ENCODE data around the gene TJAP1. TPM values are rescaled to one million over a fixed set of nuclear protein-coding genes. Genes with fewer than 3 reads are reported as not detected.

TJAP1 gene
- total and polyA plus RNA-seq, 2 of the 8 experiments (the other 6 are each of a cell fraction or from before 2014, with no cell fraction given): 30.7 to 40.4 TPM

DNA sequence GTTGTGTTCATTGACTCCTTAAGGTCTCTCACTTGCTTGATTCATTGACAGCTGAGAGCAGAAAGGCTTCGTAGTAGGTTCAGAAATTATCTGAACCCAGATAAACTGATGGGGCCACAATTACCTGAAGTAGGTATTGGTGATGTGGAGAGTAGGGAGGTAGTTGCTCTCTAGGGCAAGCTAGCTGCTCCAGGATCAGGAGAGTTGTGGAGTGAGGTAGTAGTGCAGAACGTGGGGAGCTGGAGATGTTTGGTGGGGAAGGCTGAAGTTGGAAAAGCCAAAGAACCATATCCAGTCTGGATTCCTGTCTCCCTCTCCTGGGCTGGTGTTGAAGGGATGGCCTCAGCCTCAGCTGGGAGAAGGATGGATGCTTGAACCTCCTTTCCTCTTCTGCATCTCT is 15.9 kb downstream of the TJAP1 start:
- Histone ChIP-seq H3K27me3 (replicated peaks in 1 of 4; ENCODE audit: control insufficient read depth in 3 of 4, extremely low read depth in 1 of 4, insufficient read depth in 3 of 4, low read length in 3 of 4) (no peaks in the 10 kb centered on the region), H3K4me2 (ENCODE audit: insufficient read depth in 1 of 2, low read depth in 2 of 2, low read length in 2 of 2) (no peak overlapping the region), H3K4me3 (ENCODE audit: extremely low read depth in 1 of 4, insufficient read depth in 2 of 4, low read depth in 3 of 4, low read length in 4 of 4) (no peak overlapping the region), H2BK120ac (replicated peaks; ENCODE audit: low read depth, low read length) (no peak overlapping the region), H2BK20ac (ENCODE audit: low read length) (no peak overlapping the region), H4K20me1 (replicated peaks in 1 of 2; ENCODE audit: control insufficient read depth in 1 of 2, insufficient read depth in 2 of 2, low read length in 2 of 2) (peaks cover 19 to 41% of the 10 kb centered on the region in 2 experiments), H3K79me2 (ENCODE audit: control insufficient read depth in 1 of 2, insufficient read depth in 2 of 2, low read length in 2 of 2) (peaks cover 4 to 51% of the 10 kb centered on the region in 2 experiments; a peak in 3 of 4 replicates), H4K91ac (replicated peaks; ENCODE audit: insufficient read length, low read length) (no peak overlapping the region), H2AK5ac (ENCODE audit: low read depth, low read length) (no peak overlapping the region), H4K8ac (ENCODE audit: extremely low read depth, insufficient read depth, low read length) (no peak overlapping the region), H3K79me1 (ENCODE audit: low read depth, low read length) (peaks cover 31% of the 10 kb centered on the region), H3K23me2 (ENCODE audit: low read depth, low read length) (no peaks in the 10 kb centered on the region), H3K9ac (replicated peaks in 1 of 4; ENCODE audit: extremely low read depth in 1 of 4, low read depth in 3 of 4, low read length in 3 of 4) (peak overlapping the region in 1 of 4 experiments; percentile 37; a peak in 1 of 7 replicates), H3K18ac (ENCODE audit: extremely low read depth, low read length) (no peak overlapping the region), H2BK5ac (ENCODE audit: low read depth, low read length) (no peak overlapping the region), H3K23ac (ENCODE audit: insufficient read length) (no peak overlapping the region), H4K5ac (ENCODE audit: insufficient read length, low read depth, low read length) (no peak overlapping the region), H3K4ac (replicated peaks; ENCODE audit: insufficient read length, low read depth, low read length) (no peak overlapping the region), H3K4me1 (replicated peaks in 1 of 4; ENCODE audit: control insufficient read depth in 3 of 4, insufficient read depth in 4 of 4, low read length in 3 of 4) (peaks cover 7 to 19% (median 15%) of the 10 kb centered on the region in 4 experiments), H3K14ac (ENCODE audit: insufficient read length) (no peak overlapping the region), H2BK12ac (ENCODE audit: low read depth, low read length) (no peak overlapping the region), H2AFZ (ENCODE audit: low read length) (no peak overlapping the region), H2BK15ac (ENCODE audit: low read length) (no peak overlapping the region), H3K56ac (replicated peaks; ENCODE audit: insufficient read length, low read depth, low read length) (no peak overlapping the region), H3K27ac (ENCODE audit: low read depth, low read length) (no peak overlapping the region), H3K36me3 (ENCODE audit: control insufficient read depth in 2 of 4, insufficient read depth in 4 of 4, low read length in 3 of 4) (peaks cover 0 to 2% (median 0%) of the 10 kb centered on the region in 4 experiments; a peak in 3 of 8 replicates), H3K9me3 (ENCODE audit: insufficient read depth in 2 of 2, low read depth in 1 of 2, low read length in 1 of 2) (no peaks in the 10 kb centered on the region)
- CTCF ChIA-PET (ENCODE audit: partially characterized antibody): interaction anchor here (1.0 to 32.9 kb wide), 7 partner anchors 7 to 115 kb away, joined by 3 to 536 read pairs (median 4); partner anchors contain the start of genes ABCC10, DLK2, LRRC73 and TJAP1
- no peak for FAIRE-seq
- WGBS, 2 experiments (ENCODE audit: extremely low coverage in 1 of 2, insufficient coverage in 1 of 2, insufficient read length in 1 of 2, insufficient replicate concordance in 2 of 2, low coverage in 1 of 2, low lambda C conversion rate in 2 of 2, missing lambda C conversion rate in 1 of 2): 77% methylated on average over 2 of the region's 2 CpGs; no CpG with 5 or more reads in 1 of the 2 experiments
- POLR2A ChIA-PET (ENCODE audit: partially characterized antibody): interaction anchor here (1.2 to 5.6 kb wide), 6 partner anchors 9 to 37 kb away, joined by 3 to 27 read pairs (median 6); partner anchors contain the start of genes POLR1C, TJAP1 and YIPF3
- DNase-seq (ENCODE audit: low read depth in 1 of 2, low spot score in 2 of 2): no peak
- TF ChIP-seq KDM1A (IDR thresholded peaks at IDR 0.05; ENCODE audit: borderline replicate concordance, low read length) (no peak), POLR2A (IDR thresholded peaks at IDR 0.05; ENCODE audit: control extremely low read depth in 1 of 2, low read depth in 2 of 2, low read length in 2 of 2) (no peak), RAD21 (IDR thresholded peaks at IDR 0.05 in 1 of 2, conservative IDR thresholded peaks at IDR 0.05 in 1 of 2; ENCODE audit: low read depth in 2 of 2, low read length in 2 of 2) (no peak), EP300 (IDR thresholded peaks at IDR 0.05; ENCODE audit: borderline replicate concordance in 1 of 2, low read depth in 2 of 2, low read length in 2 of 2) (no peak), CREB1 (IDR thresholded peaks at IDR 0.05) (no peak), GTF2F1 (IDR thresholded peaks at IDR 0.05; ENCODE audit: borderline replicate concordance, low read depth, low read length) (no peak), RNF2 (IDR thresholded peaks at IDR 0.05; ENCODE audit: borderline replicate concordance, low read depth, low read length, missing control alignments, poor library complexity, severe bottlenecking) (no peak), TCF12 (IDR thresholded peaks at IDR 0.05; ENCODE audit: low read depth, low read length) (no peak), NRF1 (IDR thresholded peaks at IDR 0.05; ENCODE audit: low read depth, low read length) (no peak), POLR2AphosphoS5 (IDR thresholded peaks at IDR 0.05; ENCODE audit: low read depth, low read length) (no peak), MAFK (IDR thresholded peaks at IDR 0.05; ENCODE audit: low read depth, low read length) (no peak)
- TF ChIP-seq, protein P1, sequence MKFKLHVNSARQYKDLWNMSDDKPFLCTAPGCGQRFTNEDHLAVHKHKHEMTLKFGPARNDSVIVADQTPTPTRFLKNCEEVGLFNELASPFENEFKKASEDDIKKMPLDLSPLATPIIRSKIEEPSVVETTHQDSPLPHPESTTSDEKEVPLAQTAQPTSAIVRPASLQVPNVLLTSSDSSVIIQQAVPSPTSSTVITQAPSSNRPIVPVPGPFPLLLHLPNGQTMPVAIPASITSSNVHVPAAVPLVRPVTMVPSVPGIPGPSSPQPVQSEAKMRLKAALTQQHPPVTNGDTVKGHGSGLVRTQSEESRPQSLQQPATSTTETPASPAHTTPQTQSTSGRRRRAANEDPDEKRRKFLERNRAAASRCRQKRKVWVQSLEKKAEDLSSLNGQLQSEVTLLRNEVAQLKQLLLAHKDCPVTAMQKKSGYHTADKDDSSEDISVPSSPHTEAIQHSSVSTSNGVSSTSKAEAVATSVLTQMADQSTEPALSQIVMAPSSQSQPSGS (IDR thresholded peaks at IDR 0.05; ENCODE audit: low read length): no peak

Data from H1 (cell line).